Stomach (tissue), 9 donors: Measurements from ENCODE around the gene PBX3. TPM values are rescaled to one million over a fixed set of nuclear protein-coding genes. Genes with fewer than 3 reads are reported as not detected.

Experiments used
- DNase-seq, 2 donors: peaks; one replicate each; pipeline versions ENCODE4 v3.0.0 to v3.0.0-alpha.2; 2013 to 2019
- H3K27ac ChIP-seq, 5 donors: fragments of 200-600 bp in 4 of 5; sonication (generic) in 4 of 5; one replicate each; pipeline ENCODE4 v1.5.1; 2013 to 2019; ENCODE audit warnings: mild to moderate bottlenecking in 1 of 5, moderate library complexity in 1 of 5
- H3K27me3 ChIP-seq, 3 donors: fragments of 200-600 bp; sonication (generic); one replicate each; pipeline ENCODE4 v1.5.1; 2017 to 2019; ENCODE audit warnings: mixed run types in 1 of 3
- H3K36me3 ChIP-seq, 4 donors: fragments of 200-600 bp; sonication (generic); 1 replicate in 3 of 4; 2 replicates in 1 of 4; pipeline ENCODE4 v1.5.1; 2016 to 2019
- H3K4me1 ChIP-seq, 4 donors: fragments of 200-600 bp; sonication (generic); one replicate each; pipeline ENCODE4 v1.5.1; 2016 to 2019
- H3K4me3 ChIP-seq, 4 donors: fragments of 200-600 bp; sonication (generic) in 3 of 4; one replicate each; pipeline ENCODE4 v1.5.1; 2016 to 2019; ENCODE audit warnings: mild to moderate bottlenecking in 1 of 4
- H3K9me3 ChIP-seq, 4 donors: fragments of 200-600 bp; sonication (generic); one replicate each; pipeline ENCODE4 v1.5.1; 2016 to 2019
- CTCF ChIP-seq, 7 experiments: fragments of 450-650 bp in 4 of 7; fragments of 200-600 bp in 3 of 7; sonication (generic) in 3 of 7; IDR thresholded peaks; one replicate each; pipeline ENCODE4 v1.5.1; 2016 to 2019; ENCODE audit warnings: antibody characterized with exemption in 7 of 7, control low read depth in 2 of 7, mild to moderate bottlenecking in 1 of 7
- EP300 ChIP-seq: sonication (generic); formaldehyde crosslinking; IDR thresholded peaks from one replicate; pipeline ENCODE4 v1.6.1; 2017; ENCODE audit warnings: antibody characterized with exemption
- POLR2A ChIP-seq, 4 donors: fragments of 450-650 bp; IDR thresholded peaks; one replicate each; pipeline ENCODE4 v1.6.1; 2016; ENCODE audit warnings: antibody characterized with exemption in 4 of 4, control low read depth in 2 of 4, mild to moderate bottlenecking in 1 of 4, moderate library complexity in 1 of 4
- POLR2AphosphoS5 ChIP-seq, 3 donors: sonication (generic); formaldehyde crosslinking; IDR thresholded peaks; one replicate each; pipeline ENCODE4 v1.6.1; 2016; ENCODE audit warnings: antibody characterized with exemption in 3 of 3
- WGBS, 5 donors: extraction: QIAGEN DNeasy Blood & Tissue Kit in 3 of 5; methylation state at CpG; one replicate each; pipeline versions ENCODE4 v1.1.5 to v1.1.7; 2013 to 2018; 5-methylcytosine and 5-hydroxymethylcytosine counted together
- intact Hi-C: fragments of 100-400 bp; cut with DNase I; formaldehyde crosslinking; loops from one replicate; pipeline ENCODE4 v1.15.1; 2023; ENCODE audit warnings: low total_unique reads
- polyA plus RNA-seq, 3 donors: library from polyadenylated mRNA; stranded (reverse); fragments of 200-250 nt; gene quantifications; one replicate each; pipeline ENCODE4 v1.2.3, GENCODE V29; 2013
- total RNA-seq, 5 donors: library from RNA; depleted of rRNA; stranded (reverse); fragments of >200 nt; gene quantifications; one replicate each; pipeline versions ENCODE4 v1.1.0 to v1.2.3, GENCODE V29; 2014 to 2016
- donor health status: healthy with polysubstance abuse.
- donor health status: Bipolar disorder and iron deficiency.
- donor health status: healthy.

Gene PBX3
- total and polyA plus RNA-seq, 8 donors, result 9.3 to 59.1 (median 16.2) TPM

- Histone ChIP-seq H3K36me3 (no peaks in the 10 kb centered on the region), H3K27ac (no peak overlapping the region), H3K9me3 (no peaks in the 10 kb centered on the region), H3K4me1 (peaks cover 0 to 16% (median 8%) of the 10 kb centered on the region in 4 donors), H3K27me3 (no peaks in the 10 kb centered on the region), H3K4me3 (no peak overlapping the region)
- 98 to 100% (median 98%) methylated on average over 2 of the region's 2 CpGs for WGBS, 5 donors
- DNase-seq, result no peak
- TF ChIP-seq POLR2AphosphoS5 (IDR thresholded peaks at IDR 0.05), result no peak
- TF ChIP-seq POLR2A (IDR thresholded peaks at IDR 0.05), result no peak
- TF ChIP-seq EP300, result no peak
- TF ChIP-seq CTCF (IDR thresholded peaks at IDR 0.05), result no peak
- intact Hi-C loops, result no loop called here
Observed at GRCh38 chr9:125782718-125783117, 35.5 kb downstream of the PBX3 start.

- Histone ChIP-seq H3K9me3 (no peaks in the 10 kb centered on the region), H3K4me3 (no peak overlapping the region), H3K27ac (no peak overlapping the region), H3K27me3 (no peaks in the 10 kb centered on the region), H3K36me3 (no peaks in the 10 kb centered on the region), H3K4me1 (peaks cover 0 to 16% (median 8%) of the 10 kb centered on the region in 4 donors)
- TF ChIP-seq CTCF (IDR thresholded peaks at IDR 0.05) (no peak), POLR2AphosphoS5 (IDR thresholded peaks at IDR 0.05) (no peak), EP300 (no peak), POLR2A (IDR thresholded peaks at IDR 0.05) (no peak)
- no peak for DNase-seq
- 73 to 96% (median 83%) methylated on average over 6 of the region's 6 CpGs for WGBS, 5 donors
- intact Hi-C loops, result no loop called here
Observed at GRCh38 chr9:125784286-125785049, 37.3 kb downstream of the PBX3 start.

GRCh38 chr9:125785248-125785751 lies 38.1 kb downstream of the PBX3 start:
- intact Hi-C loops, result no loop called here
- H3K9me3 ChIP-seq, result no peaks in the 10 kb centered on the region
- H3K4me1 ChIP-seq, result peaks cover 0 to 16% (median 8%) of the 10 kb centered on the region in 4 donors
- H3K27ac ChIP-seq, result no peak overlapping the region
- peaks cover 0 to 3% (median 0%) of the 10 kb centered on the region in 4 donors for H3K36me3 ChIP-seq
- no peak for TF ChIP-seq EP300
- TF ChIP-seq POLR2AphosphoS5 (IDR thresholded peaks at IDR 0.05), result no peak
- no peak for TF ChIP-seq CTCF (IDR thresholded peaks at IDR 0.05)
- no peak for TF ChIP-seq POLR2A (IDR thresholded peaks at IDR 0.05)
- DNase-seq, result no peak
- WGBS, 5 donors, result 68 to 93% (median 74%) methylated on average over 5 of the region's 5 CpGs
- no peaks in the 10 kb centered on the region for H3K27me3 ChIP-seq
- no peak overlapping the region for H3K4me3 ChIP-seq

DNA sequence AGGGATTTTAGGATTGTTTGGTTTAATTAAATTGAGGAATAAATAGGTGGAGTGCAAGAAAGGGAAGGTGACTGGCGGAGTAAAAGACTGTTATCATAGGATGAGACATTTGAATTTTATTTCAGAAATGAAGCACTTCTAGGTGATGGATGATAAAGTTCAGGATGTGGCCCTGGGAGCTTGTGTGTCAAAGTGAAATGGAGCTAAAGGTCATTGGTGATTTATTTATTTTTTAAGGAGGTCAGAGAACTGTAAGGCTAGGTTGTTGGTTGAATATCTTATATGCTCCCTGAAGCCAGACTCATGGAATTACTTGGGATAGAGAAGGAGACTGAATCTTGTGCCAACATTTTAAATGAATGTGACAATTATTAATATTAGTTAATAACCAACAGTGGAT lies 40.5 kb downstream of the PBX3 start:
- Histone ChIP-seq H3K36me3 (peaks cover 0 to 11% (median 3%) of the 10 kb centered on the region in 4 donors), H3K4me1 (peaks cover 0 to 16% (median 8%) of the 10 kb centered on the region in 4 donors), H3K27me3 (no peaks in the 10 kb centered on the region), H3K9me3 (no peaks in the 10 kb centered on the region), H3K4me3 (no peak overlapping the region), H3K27ac (no peak overlapping the region)
- intact Hi-C loops, result no loop called here
- TF ChIP-seq POLR2AphosphoS5 (IDR thresholded peaks at IDR 0.05) (no peak), CTCF (IDR thresholded peaks at IDR 0.05) (no peak), POLR2A (IDR thresholded peaks at IDR 0.05) (no peak), EP300 (no peak)
- DNase-seq, result no peak
- 92 to 100% (median 98%) methylated on average over 1 of the region's 1 CpG for WGBS, 5 donors
